Liver (tissue), 9 donors: ENCODE measurements around the gene MMEL1. TPM values are rescaled to one million over a fixed set of nuclear protein-coding genes. Genes with fewer than 3 reads are reported as not detected.

Experiments used
- DNase-seq: peaks from one replicate; pipeline ENCODE4 v3.0.0-alpha.2; 2017; ENCODE audit warnings: low spot score
- H3K27ac ChIP-seq, 2 donors: one replicate each; pipeline ENCODE4 v1.7.0; 2013; ENCODE audit warnings: inconsistent platforms in 2 of 2, low read length in 2 of 2, control low read depth in 1 of 2, low read depth in 1 of 2, mild to moderate bottlenecking in 1 of 2
- H3K27me3 ChIP-seq, 4 donors: one replicate each; pipeline versions ENCODE4 v1.6.1 to v1.7.0; 2013; ENCODE audit warnings: low read length in 3 of 4, inconsistent platforms in 1 of 4, mild to moderate bottlenecking in 1 of 4, moderate library complexity in 1 of 4; ENCODE audit not compliant: control insufficient read depth in 4 of 4, insufficient read depth in 4 of 4
- H3K36me3 ChIP-seq, 4 donors: one replicate each; pipeline versions ENCODE4 v1.6.1 to v1.7.0; 2013; ENCODE audit warnings: low read length in 3 of 4, mild to moderate bottlenecking in 3 of 4, low read depth in 1 of 4, moderate library complexity in 1 of 4; ENCODE audit not compliant: control insufficient read depth in 4 of 4, insufficient read depth in 3 of 4
- H3K4me1 ChIP-seq, 4 donors: one replicate each; pipeline versions ENCODE4 v1.6.1 to v1.7.0; 2013; ENCODE audit warnings: low read length in 3 of 4, mild to moderate bottlenecking in 3 of 4, moderate library complexity in 1 of 4; ENCODE audit not compliant: control insufficient read depth in 4 of 4, insufficient read depth in 4 of 4
- H3K4me3 ChIP-seq, 3 donors: one replicate each; pipeline versions ENCODE4 v1.6.1 to v1.7.0; 2013; ENCODE audit warnings: low read length in 3 of 3, control low read depth in 1 of 3, low read depth in 1 of 3, mild to moderate bottlenecking in 1 of 3
- H3K9ac ChIP-seq, 2 donors: one replicate each; pipeline ENCODE4 v1.7.0; 2013; ENCODE audit warnings: low read length in 2 of 2, mild to moderate bottlenecking in 2 of 2, moderate library complexity in 2 of 2, control low read depth in 1 of 2, low read depth in 1 of 2
- H3K9me3 ChIP-seq, 4 donors: one replicate each; pipeline versions ENCODE4 v1.6.1 to v1.7.0; 2013; ENCODE audit warnings: low read length in 3 of 4; ENCODE audit not compliant: control insufficient read depth in 4 of 4
- ATF3 ChIP-seq: IDR thresholded peaks from 2 replicates; pipeline ENCODE4 v1.6.1; 2016; ENCODE audit warnings: antibody characterized with exemption
- CTCF ChIP-seq: fragments of 150-350 bp; IDR thresholded peaks from 2 replicates; pipeline ENCODE4 v1.5.1; 2017; ENCODE audit warnings: improper control_type of control experiment, low read depth, low read length; ENCODE audit not compliant: missing input control
- EGR1 ChIP-seq, 2 donors: IDR thresholded peaks; 2 replicates each; pipeline ENCODE4 v1.6.1; 2016 to 2018; ENCODE audit warnings: antibody characterized with exemption in 2 of 2, low read depth in 2 of 2
- FOXA1 ChIP-seq: IDR thresholded peaks from 2 replicates; pipeline ENCODE4 v1.6.1; 2016; ENCODE audit warnings: antibody characterized with exemption
- FOXA2 ChIP-seq: IDR thresholded peaks from 2 replicates; pipeline ENCODE4 v1.6.1; 2016; ENCODE audit warnings: antibody characterized with exemption
- GABPA ChIP-seq, 2 donors: IDR thresholded peaks in 1 of 2; conservative IDR thresholded peaks in 1 of 2; 2 replicates each; pipeline ENCODE4 v1.6.1; 2016; ENCODE audit warnings: antibody characterized with exemption in 2 of 2, mild to moderate bottlenecking in 1 of 2, moderate library complexity in 1 of 2
- HNF4A ChIP-seq, 2 donors: conservative IDR thresholded peaks; 2 replicates each; pipeline ENCODE4 v1.6.1; 2016; ENCODE audit warnings: antibody characterized with exemption in 2 of 2, mild to moderate bottlenecking in 2 of 2
- HNF4G ChIP-seq: IDR thresholded peaks from 2 replicates; pipeline ENCODE4 v1.6.1; 2016; ENCODE audit warnings: antibody characterized with exemption
- JUND ChIP-seq, 2 donors: IDR thresholded peaks; 2 replicates each; pipeline ENCODE4 v1.6.1; 2016; ENCODE audit warnings: antibody characterized with exemption in 2 of 2
- MAX ChIP-seq: IDR thresholded peaks from 2 replicates; pipeline ENCODE4 v1.6.1; 2016; ENCODE audit warnings: antibody characterized with exemption
- NR2F2 ChIP-seq: IDR thresholded peaks from 2 replicates; pipeline ENCODE4 v1.6.1; 2016; ENCODE audit warnings: antibody characterized with exemption
- RAD21 ChIP-seq, 2 donors: IDR thresholded peaks; 2 replicates each; pipeline ENCODE4 v1.6.1; 2016; ENCODE audit warnings: antibody characterized with exemption in 2 of 2, mild to moderate bottlenecking in 2 of 2
- REST ChIP-seq: IDR thresholded peaks from 2 replicates; pipeline ENCODE4 v1.6.1; 2016; ENCODE audit warnings: antibody characterized with exemption, mild to moderate bottlenecking
- RXRA ChIP-seq, 2 donors: IDR thresholded peaks; 2 replicates each; pipeline ENCODE4 v1.6.1; 2017 to 2018; ENCODE audit warnings: antibody characterized with exemption in 2 of 2, mild to moderate bottlenecking in 1 of 2
- SP1 ChIP-seq: IDR thresholded peaks from 2 replicates; pipeline ENCODE4 v1.6.1; 2018; ENCODE audit warnings: antibody characterized with exemption, mild to moderate bottlenecking
- TAF1 ChIP-seq: conservative IDR thresholded peaks from 2 replicates; pipeline ENCODE4 v1.6.1; 2016; ENCODE audit warnings: antibody characterized with exemption, mild to moderate bottlenecking
- YY1 ChIP-seq: IDR thresholded peaks from 2 replicates; pipeline ENCODE4 v1.6.1; 2016; ENCODE audit warnings: antibody characterized with exemption, mild to moderate bottlenecking
- ZBTB33 ChIP-seq: IDR thresholded peaks from 2 replicates; pipeline ENCODE4 v1.6.1; 2016; ENCODE audit warnings: antibody characterized with exemption
- WGBS: extraction: QIAGEN DNeasy Blood & Tissue Kit; methylation state at CpG from one replicate; pipeline ENCODE4 v1.1.7; 2013; 5-methylcytosine and 5-hydroxymethylcytosine counted together
- polyA plus RNA-seq, 2 donors: library from polyadenylated mRNA; stranded (reverse) in 1 of 2; unstranded in 1 of 2; fragments of 200-250 nt in 1 of 2; fragments of >200 nt in 1 of 2; fragmentation: Nextera tagmentation in 1 of 2; extraction: Ambion mirVana in 1 of 2; gene quantifications; one replicate each; pipeline versions ENCODE4 v1.2.1 to v1.2.3, GENCODE V29; 2013 to 2015
- total RNA-seq, 2 donors: library from RNA; depleted of rRNA; stranded (reverse); fragments of >200 nt; gene quantifications; one replicate each; pipeline ENCODE4 v1.2.3, GENCODE V29; 2014
- donor health status: healthy.
- donor health status: healthy.
- donor health status: healthy.
- donor health status: healthy.
- donor health status: healthy.

MMEL1 gene
- total and polyA plus RNA-seq, 4 donors, result under 0.01 to 0.42 TPM; not detected in 2

- Histone ChIP-seq H3K4me3 (no peak overlapping the region), H3K9me3 (peaks cover 3 to 8% (median 5%) of the 10 kb centered on the region in 4 donors), H3K27ac (no peak overlapping the region), H3K36me3 (no peaks in the 10 kb centered on the region), H3K9ac (no peak overlapping the region), H3K4me1 (peaks cover 5 to 22% (median 13%) of the 10 kb centered on the region in 4 donors), H3K27me3 (no peaks in the 10 kb centered on the region)
- no peak for DNase-seq
- 87% methylated on average over 14 of the region's 14 CpGs for WGBS
- TF ChIP-seq MAX (no peak), EGR1 (IDR thresholded peaks at IDR 0.05; ENCODE audit: low read depth in 2 of 2) (no peak), HNF4A (conservative IDR thresholded peaks at IDR 0.05) (no peak), ZBTB33 (no peak), NR2F2 (no peak), FOXA2 (no peak), GABPA (IDR thresholded peaks at IDR 0.05 in 1 of 2, conservative IDR thresholded peaks at IDR 0.05 in 1 of 2) (no peak), SP1 (no peak), JUND (IDR thresholded peaks at IDR 0.05) (no peak), TAF1 (no peak), ATF3 (no peak), RAD21 (IDR thresholded peaks at IDR 0.05) (no peak), REST (no peak), FOXA1 (no peak), YY1 (no peak), HNF4G (no peak), CTCF (no peak), RXRA (IDR thresholded peaks at IDR 0.05) (no peak)
Observed at GRCh38 chr1:2645143-2645542, 12.3 kb upstream of the MMEL1 start.
